CD4-positive, alpha-beta T cell (primary cell): Measurements from ENCODE around the gene CDK2AP2. TPM values are rescaled to one million over a fixed set of nuclear protein-coding genes. Genes with fewer than 3 reads are reported as not detected.

Experiments
- ATAC-seq: fragments of 200-7000 bp; cut with Tn5 transposase; one replicate; pipeline ENCODE4 v1.10.0; 2022; ENCODE audit warnings: mild to moderate bottlenecking; ENCODE audit not compliant: poor library complexity
- CTCF ChIA-PET: fragments of 350-600 bp; sonication (Branson Sonifier 250); formaldehyde crosslinking; loops from one replicate; lab custom pipeline; 2021; ENCODE audit warnings: antibody characterized with exemption, inconsistent platforms; lab: Charles Lee
- POLR2A ChIA-PET: fragments of 350-600 bp; sonication (Branson Sonifier 250); formaldehyde crosslinking; loops from one replicate; lab custom pipeline; 2021; ENCODE audit warnings: antibody characterized with exemption, inconsistent platforms; lab: Charles Lee
- DNase-seq, 14 experiments: peaks; one replicate each; pipeline ENCODE4 v3.0.0-alpha.2; 2013 to 2020; ENCODE audit warnings: mixed read lengths in 2 of 14
- H3K27ac ChIP-seq, 2 donors: one replicate each; pipeline versions ENCODE4 v1.5.1 to v1.7.0; 2013; ENCODE audit warnings: low read length in 2 of 2, low read depth in 1 of 2, mild to moderate bottlenecking in 1 of 2
- H3K27me3 ChIP-seq, 2 experiments: 1 replicate in 1 of 2; 2 replicates in 1 of 2; pipeline versions ENCODE4 v1.6.1 to v1.7.0; 2013; ENCODE audit warnings: low read length in 2 of 2, control low read depth in 1 of 2, mild to moderate bottlenecking in 1 of 2, moderate library complexity in 1 of 2; ENCODE audit not compliant: insufficient read depth in 2 of 2, control insufficient read depth in 1 of 2
- H3K36me3 ChIP-seq: one replicate; pipeline ENCODE4 v1.6.1; 2013; ENCODE audit warnings: low read length, control low read depth; ENCODE audit not compliant: insufficient read depth
- H3K4me1 ChIP-seq: one replicate; pipeline ENCODE4 v1.6.1; 2013; ENCODE audit warnings: low read length, control low read depth; ENCODE audit not compliant: insufficient read depth
- H3K4me3 ChIP-seq: one replicate; pipeline ENCODE4 v1.5.1; 2013; ENCODE audit warnings: mild to moderate bottlenecking, low read length, moderate library complexity
- H3K9me3 ChIP-seq, 2 experiments: 1 replicate in 1 of 2; 2 replicates in 1 of 2; pipeline versions ENCODE4 v1.6.1 to v1.7.0; 2013; ENCODE audit warnings: low read length in 2 of 2, mild to moderate bottlenecking in 2 of 2, control low read depth in 1 of 2, moderate library complexity in 1 of 2; ENCODE audit not compliant: control insufficient read depth in 1 of 2, insufficient read depth in 1 of 2
- H3K27ac Mint-ChIP-seq: one replicate; pipeline ENCODE4 v1.8.0; 2020; ENCODE audit warnings: mixed read lengths
- H3K27me3 Mint-ChIP-seq: one replicate; pipeline ENCODE4 v1.8.0; 2021; ENCODE audit warnings: mixed read lengths
- H3K36me3 Mint-ChIP-seq: one replicate; pipeline ENCODE4 v1.8.0; 2021; ENCODE audit warnings: low read depth, mixed read lengths
- H3K4me1 Mint-ChIP-seq: one replicate; pipeline ENCODE4 v1.8.0; 2021; ENCODE audit warnings: low read depth, mixed read lengths
- H3K4me3 Mint-ChIP-seq: one replicate; pipeline ENCODE4 v1.8.0; 2020; ENCODE audit warnings: mild to moderate bottlenecking, mixed read lengths
- H3K9me3 Mint-ChIP-seq: one replicate; pipeline ENCODE4 v1.8.0; 2020; ENCODE audit warnings: mixed read lengths
- CTCF ChIP-seq: fragments of 200-600 bp; IDR thresholded peaks from one replicate; pipeline ENCODE4 v1.8.0; 2022; ENCODE audit warnings: antibody characterized with exemption, mild to moderate bottlenecking
- intact Hi-C, 2 experiments: fragments of 100-400 bp; cut with DNase I in 1 of 2; cut with micrococcal nuclease in 1 of 2; formaldehyde crosslinking; loops; one replicate each; pipeline versions ENCODE4 v1.15.1 to v1.9.0; 2023 to 2025; cut with DNase I, micrococcal nuclease
- total RNA-seq, 174 experiments: library from RNA in 2 of 174; stranded (reverse) in 2 of 174; gene quantifications; one replicate each; pipeline ENCODE4 v1.2.3 and lab custom pipeline; 2021 to 2026

Gene CDK2AP2
- total RNA-seq, 2 experiments from 2014 or later: 19.5 to 22.0 TPM

- Mint-ChIP-seq H3K9me3 (no peaks in the 10 kb centered on the region), H3K4me1 (no peaks in the 10 kb centered on the region), H3K4me3 (no peak overlapping the region), H3K36me3 (no peaks in the 10 kb centered on the region), H3K27ac (no peak overlapping the region), H3K27me3 (peaks cover 3% of the 10 kb centered on the region)
- intact Hi-C loops: loop anchor here in 1 of 2 experiments (10.0 kb wide), 1 partner anchor 840 kb away; no protein-coding TSS in a partner anchor
- H3K9me3 ChIP-seq: no peaks in the 10 kb centered on the region
- ATAC-seq: no peak
- H3K4me3 ChIP-seq: no peak overlapping the region
- H3K4me1 ChIP-seq: no peaks in the 10 kb centered on the region
- DNase-seq: no peak
- CTCF ChIA-PET: no interaction called here
- POLR2A ChIA-PET: no interaction called here
- H3K36me3 ChIP-seq: no peaks in the 10 kb centered on the region
- no peak for TF ChIP-seq CTCF
- H3K27me3 ChIP-seq: no peaks in the 10 kb centered on the region
- no peak overlapping the region for H3K27ac ChIP-seq
Measured at GRCh38 chr11:67544616-67545242, 36.8 kb upstream of the CDK2AP2 start.

- Histone ChIP-seq H3K27ac (no peak overlapping the region), H3K4me1 (no peaks in the 10 kb centered on the region), H3K27me3 (no peaks in the 10 kb centered on the region), H3K36me3 (no peaks in the 10 kb centered on the region), H3K4me3 (no peak overlapping the region), H3K9me3 (no peaks in the 10 kb centered on the region)
- intact Hi-C loops: loop anchor here in 1 of 2 experiments (10.0 kb wide), 1 partner anchor 839 kb away; no protein-coding TSS in a partner anchor
- TF ChIP-seq CTCF: no peak
- DNase-seq (no peak), ATAC-seq (no peak)
- no peaks in the 10 kb centered on the region for H3K4me1 Mint-ChIP-seq
- H3K27me3 Mint-ChIP-seq: peaks cover 3% of the 10 kb centered on the region
- H3K27ac Mint-ChIP-seq: no peak overlapping the region
- ChIA-PET CTCF (no interaction called here), POLR2A (interaction anchor here (0.6 kb wide), 1 partner anchor 8 kb away, joined by 3 read pairs; no protein-coding TSS in a partner anchor)
- H3K36me3 Mint-ChIP-seq: no peaks in the 10 kb centered on the region
- H3K9me3 Mint-ChIP-seq: no peaks in the 10 kb centered on the region
- no peak overlapping the region for H3K4me3 Mint-ChIP-seq
Measured at GRCh38 chr11:67543585-67543984, 35.6 kb upstream of the CDK2AP2 start.

GRCh38 chr11:67542971-67543370, 35.0 kb upstream of the CDK2AP2 start:
- intact Hi-C loops: loop anchor here in 1 of 2 experiments (10.0 kb wide), 1 partner anchor 838 kb away; no protein-coding TSS in a partner anchor
- peaks cover 3% of the 10 kb centered on the region for H3K27me3 Mint-ChIP-seq
- H3K4me3 Mint-ChIP-seq: no peak overlapping the region
- no peaks in the 10 kb centered on the region for H3K4me1 Mint-ChIP-seq
- ChIA-PET CTCF (no interaction called here), POLR2A (interaction anchor here (0.6 kb wide), 1 partner anchor 9 kb away, joined by 3 read pairs; no protein-coding TSS in a partner anchor)
- Histone ChIP-seq H3K9me3 (no peaks in the 10 kb centered on the region), H3K27me3 (no peaks in the 10 kb centered on the region), H3K36me3 (no peaks in the 10 kb centered on the region), H3K4me1 (no peaks in the 10 kb centered on the region), H3K4me3 (no peak overlapping the region), H3K27ac (no peak overlapping the region)
- H3K36me3 Mint-ChIP-seq: no peaks in the 10 kb centered on the region
- DNase-seq (no peak), ATAC-seq (no peak)
- no peaks in the 10 kb centered on the region for H3K9me3 Mint-ChIP-seq
- H3K27ac Mint-ChIP-seq: no peak overlapping the region
- TF ChIP-seq CTCF: no peak
